NCI-H2029 treated with DMSO at 0.1 percent for 48 hours (cell line): ENCODE measurements around the gene SHC4.

Experiments
- DNase-seq: peaks from one replicate; lab custom pipeline; 2025; lab: John Stamatoyannopoulos, UW

SHC4 gene

GRCh38 chr15:48845123-48845522, 118.6 kb downstream of the SHC4 start:
- no peak for DNase-seq

- DNase-seq, result no peak
Observed at GRCh38 chr15:48842501-48842900, 121.2 kb downstream of the SHC4 start.

DNA sequence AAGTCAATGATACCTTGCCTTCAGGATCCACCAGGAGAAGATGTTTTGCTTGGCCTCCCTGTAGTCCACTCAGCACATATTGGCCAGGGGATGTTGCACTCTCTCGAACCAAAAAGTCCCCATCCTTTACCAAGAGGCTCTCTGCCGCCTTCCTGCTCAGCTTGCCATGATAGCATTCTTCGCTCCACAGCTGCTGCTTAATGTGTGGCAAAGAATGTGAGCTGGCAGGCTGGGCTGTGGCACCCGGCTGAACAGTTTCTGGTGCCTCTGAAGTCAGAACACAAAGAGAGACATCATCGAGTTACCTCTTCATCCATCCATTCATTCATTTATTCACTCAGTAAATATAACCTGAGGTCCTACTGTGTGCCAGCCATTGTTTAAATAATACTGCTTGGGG, 129.0 kb downstream of the SHC4 start:
- DNase-seq, result no peak

GRCh38 chr15:48833526-48834239, 130.0 kb downstream of the SHC4 start:
- DNase-seq, result no peak

- no peak for DNase-seq
Observed at GRCh38 chr15:48832648-48833047, 131.1 kb downstream of the SHC4 start.

DNA sequence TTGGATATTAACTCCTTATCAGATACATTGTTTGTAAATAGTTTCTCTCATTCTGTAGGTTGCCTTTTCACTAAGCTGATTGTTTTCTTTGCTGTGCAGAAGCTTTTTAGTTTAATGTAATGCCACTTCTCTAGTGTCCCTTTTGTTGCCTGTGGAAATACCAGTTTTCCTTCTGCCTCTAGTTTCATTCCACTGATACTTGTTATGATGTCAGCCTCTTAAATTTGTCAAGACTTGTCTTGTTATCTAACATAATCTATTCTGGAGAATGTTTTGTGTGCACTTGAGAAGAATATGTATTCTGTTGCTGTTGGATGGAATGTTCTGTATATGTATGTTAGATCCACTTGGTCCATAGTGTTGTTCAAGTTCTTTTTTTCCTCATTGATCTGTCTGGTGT, 134.8 kb downstream of the SHC4 start:
- no peak for DNase-seq

GRCh38 chr15:48828471-48828870, 135.2 kb downstream of the SHC4 start:
- DNase-seq, result no peak

GRCh38 chr15:48825075-48825474, 138.6 kb downstream of the SHC4 start:
- no peak for DNase-seq

GRCh38 chr15:48823706-48824105, 140.0 kb downstream of the SHC4 start:
- no peak for DNase-seq

DNA sequence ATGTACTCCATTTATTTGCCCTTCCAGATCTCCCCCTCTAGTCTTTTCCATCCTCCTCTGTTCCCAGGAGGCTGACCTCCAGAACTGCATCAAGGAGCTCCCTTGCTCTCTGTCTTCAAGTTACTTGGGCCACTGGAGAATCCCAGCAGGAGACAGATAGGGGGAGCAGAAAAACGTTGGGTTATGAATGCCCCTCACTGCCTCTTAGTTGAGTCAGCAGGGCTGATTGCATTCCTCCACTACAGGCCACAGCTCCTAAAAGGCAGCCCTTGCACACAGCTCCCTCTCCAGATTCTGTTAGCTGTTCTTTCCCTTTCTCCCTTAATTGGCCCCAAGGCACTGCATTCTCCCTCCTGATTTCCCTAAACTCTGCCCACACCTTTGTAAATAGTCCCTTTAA, 140.5 kb downstream of the SHC4 start:
- no peak for DNase-seq

- no peak for DNase-seq
Observed at GRCh38 chr15:48814286-48814685, 149.4 kb downstream of the SHC4 start.

DNA sequence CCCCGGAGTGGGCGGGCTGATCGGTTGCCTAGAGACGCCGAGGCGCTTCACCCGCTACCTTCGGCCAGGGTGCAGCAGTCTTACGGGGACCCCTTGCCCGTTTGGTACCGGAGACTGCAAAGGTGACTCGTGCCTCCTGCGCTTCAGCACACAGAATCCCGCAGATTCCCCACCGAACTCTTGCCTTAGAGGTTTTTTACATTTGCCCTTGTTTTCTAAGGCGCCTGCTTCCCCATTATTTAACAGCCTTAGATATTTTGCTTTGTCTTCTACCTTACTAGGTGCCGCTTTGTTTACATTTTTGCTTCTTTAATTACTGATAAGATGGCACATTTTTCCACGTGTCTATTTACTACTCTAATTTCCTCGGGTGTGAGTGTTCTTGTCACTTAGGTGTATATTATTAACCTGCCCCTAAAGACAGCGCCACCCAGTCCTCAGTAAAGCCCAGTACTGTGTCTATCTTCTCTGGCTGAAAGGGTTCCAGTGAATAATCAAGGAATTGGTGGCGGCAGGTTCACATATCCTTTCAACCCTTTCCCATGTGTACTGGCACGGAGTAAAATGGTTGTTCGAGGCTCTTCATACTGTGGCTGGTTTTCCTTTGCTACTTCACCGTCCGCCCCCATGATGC, 152.3 kb downstream of the SHC4 start:
- no peak for DNase-seq

- DNase-seq, result peak; percentile 68
Observed at GRCh38 chr15:48810414-48811324, 153.1 kb downstream of the SHC4 start, which contains the start of gene CEP152. Gene CEP152, minus strand, starts transcription at chr15:48811069. Its CDS starts 5,420 bp downstream, at chr15:48805649.

DNA sequence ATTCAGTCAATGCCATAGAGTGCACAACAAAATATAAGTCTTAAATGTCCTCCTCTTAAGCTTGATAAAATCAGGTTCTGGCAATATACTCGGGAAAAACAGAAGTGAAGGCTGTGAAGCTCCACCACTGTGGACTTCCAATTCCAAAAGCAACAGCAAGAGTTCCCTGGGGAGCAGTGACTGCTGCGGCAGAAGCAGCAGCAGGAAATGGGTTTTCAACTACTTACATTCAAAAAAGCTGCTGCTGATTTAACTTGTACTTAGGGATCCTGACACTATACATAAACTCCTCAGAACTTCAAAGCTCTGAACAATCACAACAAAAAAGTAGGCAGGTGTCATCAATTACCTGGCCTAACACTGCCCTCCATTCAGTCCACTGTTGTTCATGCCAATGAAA, 157.6 kb downstream of the SHC4 start:
- no peak for DNase-seq

DNA sequence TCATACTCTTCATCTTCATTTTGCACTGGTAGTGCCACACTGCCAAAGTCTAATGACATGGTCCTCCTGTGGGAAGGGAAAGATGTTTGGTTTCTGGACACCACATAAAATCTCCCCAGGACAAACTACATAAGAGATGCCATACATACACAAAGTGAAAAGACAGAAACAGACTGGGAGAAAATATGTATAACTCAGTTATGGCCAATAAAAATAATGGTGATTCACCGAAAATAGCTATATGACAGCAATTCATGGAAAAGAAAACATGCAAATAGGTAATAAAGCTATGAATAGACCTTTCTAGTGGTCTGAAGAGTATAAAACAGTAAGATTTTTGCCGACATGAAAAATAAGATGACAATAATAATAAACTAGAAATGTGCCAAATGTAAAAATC, 158.1 kb downstream of the SHC4 start:
- no peak for DNase-seq

DNA sequence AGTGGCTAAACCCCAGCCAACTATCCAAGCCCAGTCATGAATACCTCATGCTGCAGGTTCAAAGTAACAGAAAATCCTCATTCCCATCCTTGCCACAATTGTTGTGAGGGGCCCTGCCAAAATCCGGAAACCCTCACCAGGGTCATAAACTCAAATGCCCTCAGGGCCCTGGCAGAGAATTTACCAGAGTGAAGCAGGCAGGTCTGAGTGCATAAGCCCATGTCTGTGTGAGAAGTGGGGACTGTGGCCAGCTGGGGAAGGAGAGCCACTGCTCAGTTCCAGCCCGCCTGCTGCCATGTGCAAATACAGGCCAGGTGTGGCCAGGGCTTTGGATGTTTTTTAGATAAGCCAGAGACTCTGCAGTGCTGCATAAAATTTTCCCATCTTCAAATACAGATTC, 159.8 kb downstream of the SHC4 start:
- DNase-seq, result no peak

DNA sequence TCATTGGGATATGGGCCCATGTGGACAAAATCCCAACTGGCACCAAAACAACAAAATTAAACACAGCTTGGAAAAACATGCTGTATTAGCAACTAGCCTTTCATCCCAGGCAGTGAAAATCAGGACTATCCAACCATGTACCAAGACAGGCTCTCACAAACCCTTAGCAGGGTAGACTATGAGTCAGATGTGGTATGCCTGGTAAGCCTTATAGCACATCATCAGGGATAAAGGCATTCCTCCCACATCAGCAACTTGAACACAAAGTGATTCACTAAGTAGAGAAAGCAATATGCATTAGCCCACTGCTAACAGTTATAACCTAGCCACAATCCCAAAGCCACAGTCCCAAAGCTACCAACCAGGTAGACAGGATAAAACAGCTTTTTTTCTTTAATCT, 160.9 kb downstream of the SHC4 start:
- no peak for DNase-seq

- DNase-seq, result no peak
Observed at GRCh38 chr15:48802257-48802656, 161.5 kb downstream of the SHC4 start.

- DNase-seq, result no peak
Observed at GRCh38 chr15:48800811-48801455, 162.8 kb downstream of the SHC4 start.

- DNase-seq, result no peak
Observed at GRCh38 chr15:48800245-48800644, 163.5 kb downstream of the SHC4 start.

GRCh38 chr15:48798319-48798718, 165.4 kb downstream of the SHC4 start:
- no peak for DNase-seq

GRCh38 chr15:48796930-48797329, 166.8 kb downstream of the SHC4 start:
- DNase-seq, result no peak
